GM21381 (cell line): Measurements from ENCODE around the gene PYCR2.

Experiments used
- ATAC-seq: cut with Tn5 transposase; IDR thresholded peaks from one replicate; pipeline ENCODE4 v1.9.1; 2021; ENCODE audit warnings: mild to moderate bottlenecking, moderate library complexity; ENCODE audit not compliant: unreplicated experiment

The PYCR2 gene

DNA sequence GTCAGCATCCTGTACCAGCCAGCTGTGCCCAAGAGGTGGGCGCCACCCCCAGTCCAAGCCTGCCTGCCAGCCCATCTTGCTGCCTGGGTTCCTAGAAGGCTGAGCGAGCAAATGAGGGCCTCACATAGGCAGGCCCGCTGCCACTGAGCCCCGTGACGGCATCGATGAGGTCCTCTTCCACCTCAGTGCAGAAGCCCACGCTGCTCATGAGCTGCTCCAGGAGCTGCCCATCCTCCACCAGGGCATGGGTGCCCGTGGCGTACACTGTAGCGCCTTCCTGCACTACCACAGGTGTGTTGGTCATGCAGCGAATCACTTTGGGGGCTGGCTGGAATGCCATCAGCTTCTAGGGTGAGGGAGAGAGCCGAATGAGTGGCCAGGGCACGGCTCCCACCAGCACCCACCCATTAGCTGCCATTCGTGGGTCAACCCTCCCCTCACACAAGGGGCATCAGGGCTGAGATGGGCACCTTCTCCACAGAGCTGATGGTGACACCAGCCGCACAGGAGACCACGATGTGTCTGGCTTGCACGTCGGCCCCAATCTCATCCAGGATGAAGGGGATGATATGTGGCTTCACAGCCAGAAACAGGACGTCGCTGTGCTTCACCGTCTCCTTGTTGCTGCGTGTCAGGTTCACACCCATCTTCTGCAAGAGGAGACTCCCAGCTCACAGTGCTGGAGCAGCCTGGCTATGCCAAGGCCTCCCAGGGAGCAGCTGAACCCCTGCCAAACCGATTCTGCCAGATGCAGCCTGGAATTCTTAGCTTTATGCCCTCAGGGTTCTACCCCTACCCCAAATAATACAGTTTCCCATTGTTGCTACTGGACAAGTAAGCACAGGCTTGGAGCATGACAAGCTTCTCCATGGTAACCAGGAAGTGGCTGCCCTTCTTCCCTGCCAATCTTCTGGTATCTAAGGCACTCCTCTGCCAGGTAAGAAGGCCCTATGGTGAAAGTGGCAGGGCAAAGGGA, 2.0 kb downstream of the PYCR2 start:
- no peak for ATAC-seq

DNA sequence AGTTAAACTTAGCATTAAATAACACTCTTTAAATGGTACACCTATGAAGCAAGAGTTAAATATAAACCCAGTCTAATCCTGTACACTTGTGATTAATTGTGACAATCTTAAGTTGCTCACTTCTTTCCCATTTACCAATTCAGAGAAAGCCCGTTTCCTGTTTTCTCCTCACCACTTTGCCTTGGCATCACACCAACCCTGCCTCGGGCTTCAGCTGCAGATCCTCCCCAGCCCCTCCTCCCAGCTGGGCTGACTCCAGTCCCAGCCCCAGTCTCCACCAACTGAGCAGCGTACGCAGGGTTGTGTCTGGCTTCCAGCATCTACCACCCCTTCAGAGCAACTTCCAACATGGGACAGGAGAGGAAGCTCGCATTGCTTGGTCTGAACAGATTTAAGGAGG, 4.1 kb downstream of the PYCR2 start:
- ATAC-seq, result no peak

DNA sequence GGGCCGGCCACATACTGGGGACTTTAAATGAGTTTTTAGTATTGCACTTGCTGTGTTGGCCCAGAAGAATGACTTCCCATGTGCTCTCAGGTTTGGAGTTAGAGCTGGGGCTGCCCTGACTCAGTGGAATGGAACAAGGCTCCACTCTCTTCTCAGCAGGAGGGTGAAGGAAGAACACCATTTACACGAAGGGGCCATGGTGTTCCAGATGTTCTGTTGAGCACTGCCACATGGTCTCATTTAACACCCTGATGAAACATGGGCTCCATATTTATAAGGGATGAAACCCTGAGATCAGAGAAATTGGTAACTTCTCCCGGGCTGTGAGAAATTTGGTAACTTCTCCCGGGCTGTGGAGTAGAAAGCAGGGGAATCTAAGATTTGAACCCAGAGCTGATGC, 5.8 kb downstream of the PYCR2 start:
- ATAC-seq, result no peak

DNA sequence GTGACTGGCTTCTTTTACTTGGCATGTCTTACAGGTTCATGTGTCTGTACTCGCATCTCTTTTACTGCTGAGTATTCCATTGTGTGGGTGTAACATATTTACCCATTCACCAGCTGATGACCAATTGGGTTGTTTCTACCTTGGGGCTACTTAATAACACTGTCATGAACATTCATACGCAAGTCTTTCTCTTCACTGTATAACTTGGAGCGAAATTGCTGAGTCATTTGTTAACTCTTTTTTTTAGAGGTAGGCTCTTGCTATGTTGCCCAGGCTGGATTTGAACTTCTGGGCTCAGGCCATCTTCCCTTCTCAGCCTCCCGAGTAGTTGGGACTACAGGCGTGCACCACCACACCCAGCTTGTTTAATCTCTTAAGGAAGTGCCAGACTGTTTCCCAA, 6.5 kb downstream of the PYCR2 start:
- ATAC-seq, result no peak

DNA sequence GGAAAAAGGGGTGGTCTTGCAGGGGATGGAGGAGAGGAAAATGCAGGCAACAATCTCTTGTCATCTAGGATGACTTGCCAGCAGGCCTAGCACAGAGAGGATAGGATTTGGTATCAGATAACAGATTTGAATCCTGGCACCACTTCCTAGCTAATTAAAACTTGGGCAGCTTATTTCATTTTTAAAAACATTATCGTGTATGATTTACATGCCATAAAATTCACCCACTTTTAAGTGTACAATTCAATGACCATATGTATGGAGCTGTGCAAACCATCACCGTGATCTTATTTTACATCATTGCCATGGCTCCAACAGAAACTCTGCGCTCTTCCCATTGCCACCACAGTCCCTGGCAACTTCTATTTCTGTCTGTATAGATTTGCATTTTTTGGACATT, 6.9 kb downstream of the PYCR2 start:
- no peak for ATAC-seq

DNA sequence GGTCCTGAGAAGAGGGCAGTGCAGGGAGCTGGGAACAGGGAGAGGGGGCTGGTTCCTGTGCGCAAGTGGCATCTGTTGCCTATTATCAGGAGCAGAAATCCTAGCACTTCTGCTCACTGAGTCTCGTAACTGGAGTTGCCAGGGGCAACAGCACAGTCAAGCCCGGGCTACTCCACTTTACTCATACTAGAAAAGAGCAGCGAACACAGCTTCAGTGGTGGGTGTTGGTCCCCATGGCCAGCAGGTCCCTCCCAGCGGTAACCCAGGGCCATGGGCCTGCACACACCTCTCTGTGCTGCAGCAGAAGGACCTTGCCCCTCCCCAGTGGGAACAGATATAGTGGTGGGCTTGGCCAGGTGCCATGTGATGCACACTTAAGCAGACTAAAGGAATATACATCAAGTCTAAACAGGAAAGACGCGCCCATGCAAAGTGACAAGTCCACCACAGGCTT, 8.5 kb downstream of the PYCR2 start:
- no peak for ATAC-seq

DNA sequence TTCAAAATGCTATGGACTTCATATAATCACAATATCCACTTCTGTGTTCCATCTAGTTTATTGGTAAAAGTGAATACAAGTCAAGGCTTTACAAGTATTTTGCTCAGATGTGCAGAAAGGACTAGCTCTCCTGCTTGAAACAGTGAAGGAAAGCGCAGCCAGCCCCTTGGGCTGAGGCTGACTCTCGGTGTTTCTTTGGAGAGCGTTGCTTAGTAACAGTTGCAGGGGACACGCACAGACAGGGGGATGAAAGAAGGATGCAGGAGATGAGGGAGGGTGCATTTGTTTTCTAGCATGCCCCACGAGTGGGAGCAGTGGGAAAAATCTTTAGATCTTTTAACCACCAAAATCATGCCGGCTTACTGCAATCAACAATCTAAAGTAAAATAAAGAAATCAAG, 9.1 kb downstream of the PYCR2 start:
- no peak for ATAC-seq

DNA sequence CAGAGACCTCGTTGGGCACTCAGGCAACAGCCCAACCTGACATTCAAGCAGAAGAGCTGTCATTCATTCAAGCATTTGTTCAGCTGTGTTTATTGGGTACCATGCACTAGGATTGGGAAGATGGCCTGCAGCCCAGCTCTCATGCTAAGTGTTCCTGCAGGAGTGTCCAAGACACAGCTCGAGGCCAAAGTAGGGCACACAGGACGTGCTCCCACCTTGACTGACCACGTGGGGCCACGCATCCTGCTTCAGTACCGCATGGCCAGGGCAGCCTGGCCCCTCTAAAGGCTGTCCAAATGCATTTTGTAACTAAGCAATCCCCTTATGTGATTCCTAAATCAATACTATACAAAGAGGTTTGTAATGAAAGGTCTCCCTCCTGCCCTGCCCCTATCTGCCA, 9.7 kb downstream of the PYCR2 start:
- no peak for ATAC-seq

DNA sequence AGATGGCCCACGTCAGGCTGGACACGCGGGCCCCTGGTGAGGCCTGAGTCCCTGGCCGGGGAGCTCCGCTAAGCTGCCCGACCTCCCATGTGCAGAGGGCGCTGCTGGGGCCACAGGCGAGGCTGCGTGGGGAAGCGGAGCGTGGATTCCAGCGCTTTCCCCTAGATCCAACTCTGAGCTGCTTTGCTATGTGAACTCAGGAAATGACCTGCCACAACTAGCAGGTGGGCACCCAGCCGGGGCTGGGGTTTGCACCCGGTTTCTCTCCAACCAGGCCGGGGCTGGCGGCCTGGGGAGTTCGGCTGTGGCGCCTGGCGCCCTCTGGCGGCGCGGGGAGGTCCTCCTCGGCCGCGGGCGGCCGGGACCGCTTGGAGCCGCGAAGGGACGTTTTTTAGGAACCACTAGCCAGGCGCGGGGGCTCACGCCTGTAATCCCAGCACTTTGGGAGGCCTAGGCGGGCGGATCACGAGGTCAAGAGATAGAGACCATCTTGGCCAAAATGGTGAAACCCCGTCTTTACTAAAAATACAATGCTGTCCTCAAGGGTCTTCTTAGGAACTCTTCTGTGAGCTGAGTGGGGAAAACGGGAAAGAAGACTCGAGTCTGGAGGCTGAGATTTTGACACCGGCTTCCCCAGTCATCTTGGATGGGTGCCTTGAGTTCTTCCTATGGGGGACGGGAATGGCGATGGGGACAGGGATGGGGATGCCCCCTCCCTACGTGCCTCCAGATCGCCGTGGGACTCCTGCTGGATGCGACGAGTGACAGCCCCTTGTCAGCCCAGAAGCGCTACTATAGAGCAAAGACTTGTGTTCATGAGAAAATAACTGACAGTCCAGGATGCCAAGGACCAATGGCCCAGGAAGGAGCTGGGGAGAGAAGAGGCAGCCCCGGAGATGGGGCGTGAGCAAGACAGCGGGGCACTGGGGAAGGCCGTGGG, 12.6 kb downstream of the PYCR2 start:
- peak; percentile 78 for ATAC-seq

DNA sequence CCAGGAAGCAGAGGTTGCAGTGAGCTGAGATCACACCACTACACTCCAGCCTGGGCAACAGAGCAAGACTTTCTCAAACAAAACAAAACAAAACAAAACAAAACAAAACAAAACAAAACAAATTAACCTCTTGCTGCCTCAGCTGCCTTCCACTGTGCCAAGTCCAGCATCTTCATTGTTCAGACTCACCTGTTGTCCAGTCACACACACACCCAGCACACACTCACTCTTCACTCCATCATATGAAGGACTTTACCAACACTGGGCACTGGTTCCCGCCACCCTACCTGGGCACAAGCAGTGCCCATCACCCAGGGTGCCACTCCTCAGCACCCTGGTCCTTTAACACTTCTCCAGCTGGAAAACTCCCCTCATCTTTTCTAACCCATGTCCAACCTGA, 14.6 kb downstream of the PYCR2 start:
- no peak for ATAC-seq

DNA sequence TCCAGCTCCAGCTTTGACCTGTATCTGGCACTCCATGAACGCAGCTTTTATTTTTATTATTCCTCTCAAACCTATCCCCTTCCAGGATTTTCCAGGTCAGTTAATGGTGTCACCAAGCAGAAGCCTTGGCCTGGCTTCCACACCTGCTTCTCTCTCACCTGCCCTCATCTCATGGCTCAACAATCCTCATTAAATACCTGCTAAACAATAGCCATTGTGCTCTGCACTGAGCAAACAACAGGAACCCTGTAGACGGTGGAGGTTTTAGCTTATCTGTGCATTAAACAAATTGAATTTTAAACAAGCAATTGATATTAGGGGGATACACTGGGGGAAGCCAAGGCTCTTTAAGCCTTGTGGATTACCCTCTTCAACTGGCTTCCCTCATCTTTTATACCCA, 15.3 kb downstream of the PYCR2 start:
- no peak for ATAC-seq

DNA sequence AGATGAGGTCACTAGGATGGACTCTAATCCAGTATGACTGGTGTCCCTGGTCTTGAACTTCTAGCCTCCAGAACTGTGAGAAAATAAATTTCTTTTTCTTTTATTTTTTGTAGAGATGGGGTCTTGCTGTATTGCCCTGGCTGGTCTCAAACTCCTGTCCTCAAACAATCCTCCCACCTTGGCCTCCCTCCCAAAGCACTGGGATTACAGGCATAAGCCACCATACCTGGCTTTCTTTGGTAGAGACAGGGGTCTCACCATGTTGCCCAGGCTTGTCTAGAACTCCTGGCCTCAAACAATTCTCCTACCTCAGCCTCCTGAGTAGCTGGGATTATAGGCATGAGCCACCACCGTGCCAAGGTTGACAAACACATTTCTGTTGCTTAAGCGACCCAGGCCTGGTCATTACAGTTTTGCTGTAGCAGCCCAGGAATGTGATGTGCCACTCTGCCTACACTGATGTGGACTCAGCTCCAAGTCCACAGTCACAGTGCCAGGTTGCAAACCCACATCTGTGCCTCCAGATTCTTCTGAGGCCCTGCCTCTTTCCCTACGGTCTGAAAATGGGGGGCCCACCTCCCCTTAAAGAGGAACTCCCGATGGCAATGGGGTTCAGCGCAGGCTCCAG, 15.9 kb downstream of the PYCR2 start:
- no peak for ATAC-seq

DNA sequence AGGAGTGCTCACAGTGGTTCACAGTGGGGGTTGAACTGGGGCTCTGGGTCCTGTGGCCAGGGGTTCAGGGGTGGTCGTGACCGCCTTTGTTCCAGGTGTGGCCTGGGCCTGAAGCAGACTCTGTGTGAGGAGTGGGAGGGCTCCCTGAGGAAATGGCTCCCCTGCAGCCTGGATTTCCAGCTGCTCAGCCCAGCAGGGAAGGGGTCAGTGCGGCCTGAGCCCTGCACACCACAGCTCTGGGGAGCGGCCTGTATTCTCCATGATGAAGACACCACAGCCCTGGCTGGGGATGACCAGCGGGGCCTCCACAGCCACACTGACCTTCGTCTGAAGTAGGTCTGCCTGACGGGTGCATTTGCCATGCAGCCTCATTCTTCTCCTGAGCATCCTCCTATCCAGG, 16.7 kb downstream of the PYCR2 start:
- ATAC-seq, result no peak

DNA sequence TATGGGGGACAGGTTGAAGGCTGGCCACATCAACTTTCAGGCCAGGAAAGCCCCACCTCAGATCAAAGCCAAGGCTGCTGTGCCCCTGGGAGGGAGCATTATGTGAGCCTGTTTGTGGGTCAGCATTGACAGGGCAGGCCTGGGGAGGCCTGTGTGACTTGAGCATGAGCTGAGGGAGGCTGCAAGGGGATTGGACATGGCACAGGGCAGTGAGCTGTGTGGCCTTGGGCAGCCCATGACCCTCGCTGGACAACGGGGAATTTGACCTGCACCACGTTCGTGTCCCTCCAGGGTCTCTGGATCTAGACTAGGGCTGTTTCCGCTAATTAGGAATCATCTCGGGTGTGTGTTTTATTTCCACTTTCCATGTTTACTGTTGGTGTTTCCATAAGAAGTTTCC, 17.6 kb downstream of the PYCR2 start:
- ATAC-seq, result no peak

DNA sequence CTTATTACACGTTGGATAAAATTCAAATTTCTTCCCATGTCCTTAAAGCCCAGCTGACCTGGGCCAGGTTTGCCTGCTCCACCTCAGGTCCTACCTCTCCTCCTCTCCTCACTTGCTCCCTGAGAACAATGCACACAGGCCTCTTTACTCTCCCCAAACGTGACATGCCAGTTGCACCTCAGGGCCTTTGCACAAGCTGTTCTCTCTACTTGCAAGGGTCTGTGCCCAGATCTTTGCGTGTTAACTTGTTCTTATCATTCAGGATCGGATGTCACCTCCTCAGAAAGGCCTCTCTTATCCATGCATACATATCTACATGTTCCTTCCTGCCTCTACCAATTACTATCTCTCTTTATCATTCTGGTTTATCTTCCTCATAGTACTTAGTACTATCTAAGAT, 20.4 kb downstream of the PYCR2 start:
- ATAC-seq, result no peak

DNA sequence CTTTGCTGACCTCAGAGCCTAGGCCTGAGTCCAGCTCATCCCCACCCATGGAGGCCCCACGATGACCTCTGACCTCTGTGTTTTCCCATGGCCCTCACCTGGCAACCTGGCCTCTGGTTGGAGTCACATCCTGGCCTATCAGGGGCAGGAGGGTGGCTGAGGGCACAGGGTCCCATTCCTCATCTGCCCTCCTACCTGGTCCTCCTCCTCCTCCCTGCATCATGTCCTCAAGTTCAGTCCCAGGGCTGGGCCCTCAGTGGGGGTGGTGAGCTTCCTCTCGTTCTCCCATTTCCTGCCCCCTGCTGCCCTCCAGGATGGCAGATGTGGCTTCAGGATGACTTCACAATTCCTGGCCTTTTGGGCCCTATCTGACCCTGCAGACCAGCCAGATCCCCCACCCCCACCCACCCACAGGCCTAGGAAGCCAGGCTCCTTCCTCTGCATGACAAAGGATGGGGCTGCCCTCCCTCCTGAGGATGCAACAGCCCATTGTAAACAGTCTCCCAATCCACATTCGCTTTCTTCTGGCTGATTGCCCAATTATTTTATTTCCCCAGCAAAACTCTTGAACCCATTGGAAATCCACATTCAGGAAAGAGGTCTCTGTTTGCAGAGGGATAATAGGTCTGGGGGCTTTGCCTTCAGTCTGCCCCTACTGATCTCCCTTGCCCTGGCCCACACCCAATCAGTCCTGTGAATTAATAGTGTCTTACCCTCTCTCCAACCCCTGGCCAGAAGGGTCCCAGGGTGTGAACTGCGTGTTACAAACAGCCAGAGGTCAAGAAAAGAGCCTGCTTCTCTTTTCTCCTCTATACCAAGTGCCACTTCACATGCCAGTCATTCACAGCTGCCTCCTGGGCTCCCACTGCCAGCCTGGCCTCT, 24.8 kb downstream of the PYCR2 start:
- no peak for ATAC-seq

DNA sequence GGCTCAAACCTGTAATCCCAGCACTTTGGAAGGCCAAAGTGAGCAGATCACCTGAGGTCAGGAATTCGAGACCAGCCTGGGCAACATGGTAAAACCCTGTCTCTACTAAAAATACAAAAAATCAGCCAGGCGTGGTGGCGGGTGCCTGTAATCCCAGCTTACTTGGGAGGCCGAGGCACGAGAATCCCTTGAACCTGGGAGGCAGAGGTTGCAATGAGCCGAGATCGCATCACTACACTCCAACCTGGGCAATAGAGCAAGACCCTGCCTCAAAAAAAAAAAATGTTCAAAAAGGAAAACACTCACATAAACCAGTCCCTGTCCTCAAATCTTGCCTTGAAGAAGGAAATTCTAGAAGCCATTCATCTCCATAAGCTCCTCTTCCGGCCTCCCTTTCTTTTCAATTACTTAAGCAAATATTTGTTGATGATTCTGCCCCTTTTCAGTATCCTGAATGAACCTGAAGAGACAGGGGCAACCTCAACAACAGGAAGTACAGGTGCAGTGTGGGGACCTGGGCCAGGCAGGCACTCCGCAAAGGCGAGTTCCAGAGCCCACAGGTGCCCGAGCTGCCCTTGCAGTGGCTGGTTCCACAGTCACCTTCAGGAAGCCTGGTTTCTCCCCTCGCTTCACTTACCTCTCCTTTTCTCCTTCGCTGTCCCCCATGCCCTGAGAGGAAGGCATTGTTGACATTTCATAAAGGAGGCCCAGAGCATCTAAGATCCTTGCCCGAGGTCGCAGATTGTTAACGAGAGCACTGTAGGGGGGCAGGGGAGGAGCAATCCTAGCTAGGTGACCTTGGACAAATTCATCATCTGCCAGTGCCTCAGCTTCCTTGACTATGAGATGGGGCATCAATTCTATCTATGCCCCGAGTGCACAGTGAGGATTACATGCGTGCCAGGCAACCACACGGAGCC, 26.2 kb downstream of the PYCR2 start:
- no peak for ATAC-seq

DNA sequence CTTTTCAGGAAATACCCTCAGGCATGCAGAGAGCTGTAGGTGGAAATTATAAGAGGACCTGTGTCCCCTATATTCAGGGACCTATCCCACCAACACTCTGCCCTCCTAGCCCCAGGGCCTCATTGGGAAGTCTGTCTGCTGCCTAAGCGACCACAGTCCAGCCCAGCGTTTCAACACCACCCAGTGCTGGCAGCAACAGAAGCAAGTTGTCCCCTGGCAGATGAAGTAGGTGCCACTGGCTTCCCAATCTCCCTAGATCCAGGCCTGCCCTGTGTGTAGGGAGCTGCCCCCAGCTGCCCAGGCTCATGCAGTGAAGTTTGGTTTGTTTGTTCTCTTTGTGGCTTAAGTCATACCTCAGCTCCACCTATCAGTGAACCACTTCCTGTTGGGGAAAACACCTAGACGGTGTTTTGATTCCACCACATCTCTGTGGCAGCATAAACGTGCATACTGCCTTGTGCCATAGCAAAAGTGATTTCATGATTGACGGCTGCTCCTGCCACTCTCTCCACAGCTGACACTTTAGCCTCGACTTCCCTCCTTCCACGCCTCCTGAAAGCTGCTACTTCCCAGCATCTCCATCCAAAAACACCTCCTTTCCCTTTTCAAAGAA, 27.0 kb downstream of the PYCR2 start:
- peak; percentile 100 for ATAC-seq

DNA sequence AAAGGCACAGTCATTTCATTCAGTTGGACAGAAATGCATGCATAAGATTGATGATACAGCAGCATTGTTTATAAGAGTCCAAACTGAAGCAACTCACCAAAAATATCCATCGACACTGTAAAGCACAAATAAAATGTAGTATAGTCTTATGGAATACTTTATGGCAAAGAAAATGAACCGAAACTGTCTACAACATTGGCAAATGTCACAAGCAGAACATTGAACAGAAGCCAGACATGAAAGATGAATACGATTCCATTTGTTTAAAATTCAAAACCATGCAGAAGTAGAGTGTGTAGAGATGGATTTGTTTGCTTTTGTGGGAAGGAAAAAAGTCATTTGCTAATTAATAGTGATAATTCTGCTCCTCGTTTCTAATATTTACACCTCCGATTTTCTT, 27.6 kb downstream of the PYCR2 start:
- no peak for ATAC-seq
